ENCODE data around the gene ADCY9.
"Not testable (repeated sequence)": the region's sequence is repeated elsewhere in the genome, so short reads cannot be mapped to it uniquely, and the experiment has no call there.

Gene ADCY9

GRCh38 chr16:4116325-4117249 lies at the start of gene ADCY9:
Gene ADCY9 (minus strand): TSS chr16:4116442. CDS start chr16:4115442, 1,000 bp downstream.
- DNase-seq (ENCODE audit: low read depth in 2 of 2): peak; percentile 41 to 62

- no peak for DNase-seq (ENCODE audit: low read depth in 2 of 2)
Observed at GRCh38 chr16:4160658-4161430, 44.6 kb upstream of the ADCY9 start.

- no peak for DNase-seq (ENCODE audit: low read depth in 2 of 2)
Observed at GRCh38 chr16:4159726-4160125, 43.5 kb upstream of the ADCY9 start.

GRCh38 chr16:4158143-4159093 lies 42.2 kb upstream of the ADCY9 start:
- DNase-seq (ENCODE audit: low read depth in 2 of 2): no peak

- DNase-seq (ENCODE audit: low read depth in 2 of 2): no peak
Observed at GRCh38 chr16:4157376-4157825, 41.2 kb upstream of the ADCY9 start.

- not testable (repeated sequence) for DNase-seq (ENCODE audit: low read depth in 2 of 2)
Observed at GRCh38 chr16:4156503-4156902, 40.3 kb upstream of the ADCY9 start.

- not testable (repeated sequence) for DNase-seq (ENCODE audit: low read depth in 2 of 2)
Observed at GRCh38 chr16:4153364-4153763, 37.1 kb upstream of the ADCY9 start.

GRCh38 chr16:4152267-4152666 lies 36.0 kb upstream of the ADCY9 start:
- no peak for DNase-seq (ENCODE audit: low read depth in 2 of 2)

GRCh38 chr16:4147236-4147635 lies 31.0 kb upstream of the ADCY9 start:
- no peak for DNase-seq (ENCODE audit: low read depth in 2 of 2)

- DNase-seq (ENCODE audit: low read depth in 2 of 2): no peak
Observed at GRCh38 chr16:4142268-4142667, 26.0 kb upstream of the ADCY9 start.

- no peak for DNase-seq (ENCODE audit: low read depth in 2 of 2)
Observed at GRCh38 chr16:4141604-4142003, 25.4 kb upstream of the ADCY9 start.

GRCh38 chr16:4140652-4141051 lies 24.4 kb upstream of the ADCY9 start:
- DNase-seq (ENCODE audit: low read depth in 2 of 2): no peak

GRCh38 chr16:4139968-4140367 lies 23.7 kb upstream of the ADCY9 start:
- DNase-seq (ENCODE audit: low read depth in 2 of 2): no peak

GRCh38 chr16:4138713-4139112 lies 22.5 kb upstream of the ADCY9 start:
- no peak for DNase-seq (ENCODE audit: low read depth in 2 of 2)

GRCh38 chr16:4137438-4137837 lies 21.2 kb upstream of the ADCY9 start:
- DNase-seq (ENCODE audit: low read depth in 2 of 2): no peak

GRCh38 chr16:4136229-4136813 lies 20.1 kb upstream of the ADCY9 start:
- DNase-seq (ENCODE audit: low read depth in 2 of 2): no peak

- no peak for DNase-seq (ENCODE audit: low read depth in 2 of 2)
Observed at GRCh38 chr16:4135537-4135936, 19.3 kb upstream of the ADCY9 start.

- no peak for DNase-seq (ENCODE audit: low read depth in 2 of 2)
Observed at GRCh38 chr16:4133897-4134372, 17.7 kb upstream of the ADCY9 start.

- no peak for DNase-seq (ENCODE audit: low read depth in 2 of 2)
Observed at GRCh38 chr16:4131621-4132020, 15.4 kb upstream of the ADCY9 start.

GRCh38 chr16:4124535-4125294 lies 8.5 kb upstream of the ADCY9 start:
- DNase-seq (ENCODE audit: low read depth in 2 of 2): no peak

All from stimulated activated CD4-positive, alpha-beta T cell treated with anti-CD3 and anti-CD28 coated beads, Interleukin-12 subunit alpha, Interleukin-12 subunit beta, amount 100 ng/mL, for 24 hours (primary cell).